Pancreas (tissue), 10 donors: ENCODE results near the gene CASS4. TPM values are rescaled to one million over a fixed set of nuclear protein-coding genes. Genes with fewer than 3 reads are reported as not detected.

ENCODE experiments used
- ATAC-seq, 4 donors: fragments of 200-7000 bp; cut with Tn5 transposase; one replicate each; pipeline versions ENCODE4 v1.8.0 to v1.9.1; 2020; ENCODE audit warnings: mild to moderate bottlenecking in 4 of 4, moderate library complexity in 4 of 4
- DNase-seq, 6 donors: peaks; one replicate each; pipeline ENCODE4 v3.0.0-alpha.2; 2020
- FAIRE-seq: peaks from 2 replicates; lab custom pipeline; 2012; peaks lifted over from hg19 to GRCh38; lab: Jason Lieb, UNC
- H3K27ac ChIP-seq, 4 donors: fragments of 200-600 bp; sonication (generic); 1 replicate in 3 of 4; 2 replicates in 1 of 4; pipeline versions ENCODE4 v1.5.0 to v1.8.0; 2020
- H3K27me3 ChIP-seq, 4 donors: fragments of 200-600 bp; one replicate each; pipeline ENCODE4 v1.8.0; 2021
- H3K36me3 ChIP-seq, 3 donors: fragments of 200-600 bp; sonication (generic) in 1 of 3; one replicate each; pipeline versions ENCODE4 v1.5.0 to v1.8.0; 2020 to 2021
- H3K4me1 ChIP-seq, 3 donors: fragments of 200-600 bp; one replicate each; pipeline ENCODE4 v1.8.0; 2021
- H3K4me3 ChIP-seq, 4 donors: fragments of 200-600 bp; sonication (generic) in 2 of 4; one replicate each; pipeline versions ENCODE4 v1.5.0 to v1.8.0; 2020 to 2021
- H3K9me3 ChIP-seq, 4 donors: fragments of 200-600 bp; one replicate each; pipeline ENCODE4 v1.8.0; 2021
- WGBS, 2 donors: extraction: QIAGEN DNeasy Blood & Tissue Kit; methylation state at CpG; one replicate each; pipeline ENCODE4 v1.1.7; 2013; 5-methylcytosine and 5-hydroxymethylcytosine counted together
- intact Hi-C, 3 donors: fragments of 100-400 bp; cut with DNase I; formaldehyde crosslinking; loops; one replicate each; pipeline versions ENCODE4 v1.11.1 to v1.14.2; 2022
- polyA plus RNA-seq, 2 donors: library from polyadenylated mRNA; stranded (reverse); fragments of 200-250 nt; gene quantifications; one replicate each; pipeline ENCODE4 v1.2.3, GENCODE V29; 2013
- total RNA-seq, 6 donors: library from RNA; stranded (reverse); fragmentation: NEBNext Ultra II Directional in 4 of 6; extraction: Animal tissue kit (Norgen Biotek cat#: 25700) in 4 of 6; gene quantifications; one replicate each; pipeline versions ENCODE4 v1.2.1 to v1.2.4, GENCODE V29; 2021 to 2023
- TF ChIP-seq, protein P1 (sequence below), 4 donors: fragments of 200-600 bp; sonication (generic) in 3 of 4; IDR thresholded peaks; one replicate each; pipeline versions ENCODE4 v1.5.0 to v1.8.0; 2021; ENCODE audit warnings: antibody characterized with exemption in 4 of 4
- donor health status: healthy with polysubstance abuse.
- donor health status: DM: no; HTN: no; CAD: no; lungs with moderate emphysema.
- donor health status: DM: no; HTN: no; CAD: no.
- donor health status: control.
- donor health status: control.
- donor health status: Bipolar disorder and iron deficiency.
- donor health status: DM: yes; HTN: yes; CAD: no.
- donor health status: DM: no; HTN: no; CAD: no.
- donor health status: DM: no; HTN: no; CAD: no.
- donor health status: DM: yes; HTN: yes; CAD: no.

CASS4 gene
- total and polyA plus RNA-seq, 8 donors: 0.04 to 1.6 (median 0.22) TPM

DNA sequence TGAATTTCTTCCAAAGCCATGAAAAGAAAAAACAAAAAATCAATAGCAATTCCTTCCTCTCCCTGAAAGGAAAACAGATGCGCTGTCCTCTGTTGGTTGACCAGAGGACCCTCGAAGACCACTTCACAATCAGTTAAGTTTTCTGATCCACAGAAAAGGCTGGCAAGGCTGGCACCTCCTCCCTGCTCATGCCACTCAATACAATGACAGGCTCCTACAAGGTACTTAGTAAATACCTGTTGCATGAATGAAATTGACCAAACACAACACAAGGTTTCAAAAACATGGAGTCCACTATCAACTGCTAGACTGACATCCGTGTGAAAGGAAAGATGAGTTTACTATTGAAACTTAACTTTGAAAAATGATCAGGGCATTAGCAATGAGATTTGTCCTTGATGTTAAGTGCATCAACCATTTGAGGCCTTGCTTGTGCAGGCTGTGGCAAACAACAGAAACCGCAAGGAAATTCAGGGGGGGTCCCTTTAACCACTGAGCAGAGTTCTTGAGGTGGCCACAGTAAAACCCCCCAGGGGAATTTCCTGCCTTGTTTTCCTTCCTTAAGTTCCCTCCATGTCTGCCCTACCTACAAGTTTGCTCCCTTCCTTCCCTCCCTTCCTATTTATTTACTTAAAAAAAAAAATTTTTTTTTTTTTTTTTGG lies 28.4 kb downstream of the CASS4 start:
- intact Hi-C loops: no loop called here
- Histone ChIP-seq H3K4me1 (no peaks in the 10 kb centered on the region), H3K36me3 (no peaks in the 10 kb centered on the region), H3K27ac (no peak overlapping the region), H3K27me3 (no peaks in the 10 kb centered on the region), H3K4me3 (no peak overlapping the region), H3K9me3 (no peaks in the 10 kb centered on the region)
- TF ChIP-seq, protein P1, sequence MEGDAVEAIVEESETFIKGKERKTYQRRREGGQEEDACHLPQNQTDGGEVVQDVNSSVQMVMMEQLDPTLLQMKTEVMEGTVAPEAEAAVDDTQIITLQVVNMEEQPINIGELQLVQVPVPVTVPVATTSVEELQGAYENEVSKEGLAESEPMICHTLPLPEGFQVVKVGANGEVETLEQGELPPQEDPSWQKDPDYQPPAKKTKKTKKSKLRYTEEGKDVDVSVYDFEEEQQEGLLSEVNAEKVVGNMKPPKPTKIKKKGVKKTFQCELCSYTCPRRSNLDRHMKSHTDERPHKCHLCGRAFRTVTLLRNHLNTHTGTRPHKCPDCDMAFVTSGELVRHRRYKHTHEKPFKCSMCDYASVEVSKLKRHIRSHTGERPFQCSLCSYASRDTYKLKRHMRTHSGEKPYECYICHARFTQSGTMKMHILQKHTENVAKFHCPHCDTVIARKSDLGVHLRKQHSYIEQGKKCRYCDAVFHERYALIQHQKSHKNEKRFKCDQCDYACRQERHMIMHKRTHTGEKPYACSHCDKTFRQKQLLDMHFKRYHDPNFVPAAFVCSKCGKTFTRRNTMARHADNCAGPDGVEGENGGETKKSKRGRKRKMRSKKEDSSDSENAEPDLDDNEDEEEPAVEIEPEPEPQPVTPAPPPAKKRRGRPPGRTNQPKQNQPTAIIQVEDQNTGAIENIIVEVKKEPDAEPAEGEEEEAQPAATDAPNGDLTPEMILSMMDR (IDR thresholded peaks at IDR 0.05): no peak
- FAIRE-seq: no peak
- no peak for DNase-seq
- no peak for ATAC-seq
- 53 to 68% methylated on average over 4 of the region's 4 CpGs for WGBS, 2 donors

DNA sequence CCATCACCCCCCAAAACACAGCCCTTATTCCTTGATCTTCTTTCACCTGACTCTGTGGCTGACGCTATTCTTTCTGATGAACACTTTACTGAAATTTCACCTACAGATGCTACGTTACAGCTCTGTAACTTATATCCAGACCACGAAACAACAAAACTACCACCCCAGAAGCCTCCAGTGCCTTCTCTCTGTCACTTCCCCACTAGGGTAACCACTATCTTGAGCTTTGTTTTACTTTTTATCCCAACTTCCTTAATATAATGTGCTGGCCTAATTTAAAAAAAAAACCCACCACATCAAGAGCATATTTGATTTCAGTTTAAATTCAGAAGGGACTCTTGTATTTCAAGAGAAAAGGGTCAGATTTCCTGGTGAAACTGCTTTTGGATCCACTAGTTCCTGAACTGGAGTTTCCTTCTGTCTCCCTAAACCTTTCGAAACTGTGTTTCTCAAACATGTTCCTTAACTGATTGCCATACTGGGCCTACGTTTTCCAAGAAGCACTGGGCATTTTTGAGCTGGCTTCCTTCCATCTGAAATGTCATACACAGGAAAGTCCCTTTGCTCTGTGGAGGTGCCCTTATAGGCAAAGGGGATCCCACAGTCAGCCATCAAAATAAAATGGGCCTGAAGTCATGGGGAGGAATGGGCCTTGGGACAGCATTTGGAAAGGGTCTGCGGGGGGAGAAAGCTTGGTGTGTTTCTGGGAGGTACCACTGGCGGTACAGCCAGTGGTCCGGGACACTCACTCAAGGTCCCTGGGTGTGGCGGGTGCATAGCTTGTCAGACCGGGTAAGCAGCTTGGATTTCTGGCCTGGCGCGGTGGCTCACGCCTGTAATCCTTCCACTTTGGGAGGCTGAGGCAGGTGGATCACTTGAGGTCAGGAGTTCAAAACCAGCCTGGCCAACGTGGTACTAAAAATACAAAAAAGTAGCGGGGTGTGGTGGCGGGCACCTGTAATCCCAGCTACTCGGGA lies 30.6 kb downstream of the CASS4 start:
- Histone ChIP-seq H3K27ac (no peak overlapping the region), H3K27me3 (no peaks in the 10 kb centered on the region), H3K36me3 (no peaks in the 10 kb centered on the region), H3K9me3 (no peaks in the 10 kb centered on the region), H3K4me1 (no peaks in the 10 kb centered on the region), H3K4me3 (no peak overlapping the region)
- ATAC-seq (peak in 1 of 4 donors; percentile 51), DNase-seq (no peak), FAIRE-seq (no peak)
- TF ChIP-seq, protein P1 (IDR thresholded peaks at IDR 0.05): no peak
- intact Hi-C loops: no loop called here
- 70 to 81% methylated on average over 17 of the region's 17 CpGs for WGBS, 2 donors

DNA sequence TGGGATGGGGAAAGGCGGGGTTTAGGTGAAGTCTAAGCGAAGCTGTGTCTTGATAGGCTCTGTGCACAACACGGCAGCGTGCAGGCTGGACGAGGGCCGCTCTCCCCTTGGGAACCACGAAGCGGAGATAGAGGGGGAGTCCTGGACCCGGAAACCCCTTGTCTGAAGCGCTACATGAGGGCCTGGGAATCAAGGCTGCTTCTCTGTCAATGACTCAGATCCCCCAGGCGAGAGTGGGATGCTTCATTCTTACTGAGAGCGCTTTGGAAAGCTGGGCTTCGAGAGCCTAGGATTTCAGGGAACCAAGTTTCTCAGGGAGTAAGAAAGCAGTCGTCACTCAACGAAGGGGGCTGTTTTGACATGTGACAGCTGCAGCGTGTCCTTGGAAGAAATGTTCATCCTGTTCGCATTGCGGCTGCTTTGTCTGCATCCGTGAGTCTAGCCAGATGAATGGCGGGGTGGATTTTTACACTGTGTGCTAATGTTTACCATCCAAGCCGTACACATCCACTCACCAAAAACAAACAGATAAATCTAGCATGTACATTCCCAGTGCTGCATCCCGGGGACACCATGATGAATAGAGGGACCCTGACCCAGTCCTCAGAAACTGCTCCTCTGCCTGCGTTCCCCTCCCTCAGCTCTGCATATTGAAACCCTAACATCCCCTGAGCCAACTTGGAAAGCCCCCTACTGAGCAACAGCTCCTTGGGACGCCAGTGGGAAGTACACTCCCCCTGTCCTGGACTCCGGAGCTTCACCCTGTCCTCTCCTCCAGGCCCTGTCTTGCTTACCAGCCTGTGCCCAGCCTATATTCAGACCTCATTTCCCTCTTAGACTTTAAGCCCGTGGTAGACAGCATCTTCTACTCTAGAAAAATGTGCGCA lies 31.8 kb downstream of the CASS4 start:
- TF ChIP-seq, protein P1 (IDR thresholded peaks at IDR 0.05): no peak
- WGBS, 2 donors: 36 to 37% methylated on average over 27 of the region's 27 CpGs
- no peaks in the 10 kb centered on the region for H3K36me3 ChIP-seq

DNA sequence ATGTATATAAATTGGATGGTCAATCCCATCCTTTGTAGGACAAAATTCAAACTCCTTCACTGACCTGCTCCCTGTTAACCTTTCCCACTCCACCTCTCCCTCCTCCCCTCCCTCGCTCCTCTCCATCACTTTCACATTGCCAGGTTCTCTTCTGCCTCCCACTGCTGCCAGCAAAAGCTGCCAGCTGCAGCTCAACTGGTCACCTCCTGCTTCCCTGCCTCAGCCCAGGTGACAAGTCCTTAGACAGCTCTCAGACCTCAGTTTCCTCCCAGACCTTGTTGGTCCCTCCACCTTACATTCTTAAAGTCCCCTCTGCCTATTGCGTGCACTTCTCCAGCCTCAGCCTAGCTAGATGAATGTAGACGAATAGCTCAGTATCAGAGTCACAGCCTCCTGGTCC lies 33.1 kb downstream of the CASS4 start:
- no peak overlapping the region for H3K27ac ChIP-seq
- no peak overlapping the region for H3K4me3 ChIP-seq
- TF ChIP-seq, protein P1 (IDR thresholded peaks at IDR 0.05): no peak
- no peaks in the 10 kb centered on the region for H3K27me3 ChIP-seq
- no peaks in the 10 kb centered on the region for H3K4me1 ChIP-seq
- no peaks in the 10 kb centered on the region for H3K9me3 ChIP-seq
- no peak for FAIRE-seq
- intact Hi-C loops: no loop called here
- no peak for DNase-seq
- ATAC-seq: no peak
- WGBS, 2 donors: 63 to 66% methylated on average over 3 of the region's 3 CpGs
- H3K36me3 ChIP-seq: no peaks in the 10 kb centered on the region

More for the DNA sequence above, 31.8 kb downstream of the CASS4 start:
- intact Hi-C loops: no loop called here
- no peaks in the 10 kb centered on the region for H3K9me3 ChIP-seq
- peak in 1 of 4 donors; percentile 20 for ATAC-seq
- H3K27me3 ChIP-seq: no peaks in the 10 kb centered on the region
- no peak for FAIRE-seq
- no peak for DNase-seq
- H3K4me1 ChIP-seq: no peaks in the 10 kb centered on the region
- H3K27ac ChIP-seq: no peak overlapping the region
- H3K4me3 ChIP-seq: no peak overlapping the region
